Activated naive CD4-positive, alpha-beta T cell treated with anti-CD3 and anti-CD28 coated beads, Interleukin-2, amount 10 ng/mL, durations not matched to agents 7 days and 5 days (primary cell): Measurements from ENCODE around the gene SLC44A5.
"Not testable (repeated sequence)": the region's sequence is repeated elsewhere in the genome, so short reads cannot be mapped to it uniquely, and the experiment has no call there.

ENCODE experiments used
- CTCF ChIA-PET: fragments of 350-600 bp; sonication (Branson Sonifier 250); formaldehyde crosslinking; loops from one replicate; lab custom pipeline; 2021; ENCODE audit warnings: antibody characterized with exemption; lab: Charles Lee
- DNase-seq: peaks from one replicate; pipeline ENCODE4 v3.0.0-alpha.2; 2020
- H3K27ac Mint-ChIP-seq: one replicate; pipeline ENCODE4 v1.8.0; 2021; ENCODE audit warnings: mild to moderate bottlenecking, moderate library complexity, mixed read lengths
- H3K27me3 Mint-ChIP-seq: one replicate; pipeline ENCODE4 v1.8.0; 2021; ENCODE audit warnings: mild to moderate bottlenecking, mixed read lengths
- H3K36me3 Mint-ChIP-seq: one replicate; pipeline ENCODE4 v1.8.0; 2021; ENCODE audit warnings: mixed read lengths
- H3K4me1 Mint-ChIP-seq: one replicate; pipeline ENCODE4 v1.8.0; 2021; ENCODE audit warnings: mixed read lengths
- H3K4me3 Mint-ChIP-seq: one replicate; pipeline ENCODE4 v1.8.0; 2021; ENCODE audit warnings: mild to moderate bottlenecking, moderate library complexity, mixed read lengths
- H3K9me3 Mint-ChIP-seq: one replicate; pipeline ENCODE4 v1.8.0; 2021; ENCODE audit warnings: mixed read lengths

SLC44A5 gene

DNA sequence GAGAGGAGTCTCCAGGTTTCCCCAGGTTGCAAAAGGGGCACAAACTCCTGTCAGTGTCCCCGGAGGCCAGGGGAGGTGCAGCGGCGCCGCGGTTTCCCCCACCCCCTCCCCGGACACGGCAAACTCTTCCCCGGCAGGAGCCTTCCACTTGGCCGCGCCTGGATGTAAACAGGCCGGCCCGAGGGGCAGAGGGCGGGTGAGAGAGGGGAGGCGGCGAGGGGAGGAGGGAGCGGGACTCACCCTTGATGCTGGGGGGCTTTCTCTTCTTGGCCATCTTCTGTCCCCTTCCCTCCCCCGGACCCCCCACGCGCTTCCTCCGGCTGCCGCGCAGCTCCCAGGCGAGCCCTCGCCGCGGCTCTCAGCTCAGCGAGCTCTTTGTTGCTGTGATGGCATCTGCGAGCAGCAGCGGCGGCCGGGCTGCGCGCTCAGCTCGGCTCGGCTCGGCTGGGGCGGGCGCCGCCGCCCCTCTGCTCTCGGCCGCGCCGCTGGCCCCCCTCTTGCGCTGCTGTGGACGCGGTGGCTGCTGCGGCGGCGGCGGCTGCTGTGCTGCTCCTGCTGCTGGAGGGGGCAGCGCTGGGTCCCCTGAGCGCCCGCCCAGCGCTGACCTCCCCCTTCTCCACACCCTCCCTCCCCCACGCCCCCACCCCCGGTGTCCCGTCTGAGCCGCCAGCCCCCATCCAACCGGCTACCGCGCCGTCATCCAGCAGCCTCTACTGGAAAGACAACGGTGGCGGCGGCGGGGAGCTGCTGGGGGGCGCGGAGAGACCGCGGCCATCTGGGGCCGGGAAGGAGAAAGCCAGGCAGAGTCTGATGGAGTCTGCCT is 4.9 kb upstream of the SLC44A5 start:
- Mint-ChIP-seq H3K9me3 (no peaks in the 10 kb centered on the region), H3K4me1 (peaks cover 16% of the 10 kb centered on the region), H3K36me3 (no peaks in the 10 kb centered on the region), H3K27ac (no peak overlapping the region), H3K4me3 (peak overlapping the region; percentile 48), H3K27me3 (peaks cover 53% of the 10 kb centered on the region)
- DNase-seq: peak; percentile 34
- CTCF ChIA-PET: interaction anchor here (1.2 kb wide), 1 partner anchor 16 kb away, joined by 4 read pairs; no protein-coding TSS in a partner anchor

DNA sequence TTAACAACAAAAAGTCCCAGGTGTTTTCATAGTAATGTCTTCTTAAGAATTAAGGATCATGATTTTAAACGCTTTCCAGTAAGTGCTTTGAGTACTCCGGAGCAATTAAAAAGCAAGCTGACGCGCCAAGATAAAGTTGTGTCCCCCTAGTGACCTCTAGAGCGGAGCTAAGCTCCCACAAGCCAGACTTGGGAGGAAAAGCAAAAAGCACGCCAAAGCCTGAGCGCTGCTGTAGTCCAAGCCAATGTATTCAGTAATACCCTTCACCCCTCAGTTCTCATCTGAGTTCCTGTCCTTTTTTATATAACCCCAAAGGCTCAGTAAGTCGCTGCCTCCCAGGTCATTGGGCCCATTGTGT is 3.5 kb upstream of the SLC44A5 start:
- DNase-seq: no peak
- Mint-ChIP-seq H3K27ac (no peak overlapping the region), H3K27me3 (peaks cover 52% of the 10 kb centered on the region), H3K9me3 (no peaks in the 10 kb centered on the region), H3K4me1 (peaks cover 16% of the 10 kb centered on the region), H3K4me3 (peak overlapping the region; percentile 48), H3K36me3 (no peaks in the 10 kb centered on the region)
- CTCF ChIA-PET: interaction anchor here (0.6 to 1.6 kb wide), 3 partner anchors 9 to 348 kb away, joined by 3 to 6 read pairs (median 3); no protein-coding TSS in a partner anchor

DNA sequence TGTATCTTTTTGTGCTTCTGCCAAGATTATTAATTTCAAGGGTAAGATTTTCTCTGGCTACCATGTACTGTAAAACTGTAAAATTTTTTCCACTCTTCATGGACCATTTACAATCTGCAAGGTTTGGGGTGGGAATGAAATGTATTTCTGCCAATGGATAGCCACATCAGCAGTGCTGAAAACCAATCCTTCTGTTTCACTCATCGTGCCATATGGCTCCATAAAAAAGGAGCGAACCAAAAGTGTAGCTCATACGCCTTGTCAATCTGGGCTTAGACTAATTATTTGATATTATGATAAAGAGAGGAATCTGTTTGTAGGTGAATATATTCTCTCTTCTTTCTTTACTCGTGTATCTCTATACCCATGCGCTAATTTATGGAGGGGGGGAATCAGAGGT is 3.0 kb upstream of the SLC44A5 start:
- CTCF ChIA-PET: interaction anchor here (1.1 to 1.6 kb wide), 2 partner anchors 14 to 348 kb away, joined by 3 to 6 read pairs; no protein-coding TSS in a partner anchor

DNA sequence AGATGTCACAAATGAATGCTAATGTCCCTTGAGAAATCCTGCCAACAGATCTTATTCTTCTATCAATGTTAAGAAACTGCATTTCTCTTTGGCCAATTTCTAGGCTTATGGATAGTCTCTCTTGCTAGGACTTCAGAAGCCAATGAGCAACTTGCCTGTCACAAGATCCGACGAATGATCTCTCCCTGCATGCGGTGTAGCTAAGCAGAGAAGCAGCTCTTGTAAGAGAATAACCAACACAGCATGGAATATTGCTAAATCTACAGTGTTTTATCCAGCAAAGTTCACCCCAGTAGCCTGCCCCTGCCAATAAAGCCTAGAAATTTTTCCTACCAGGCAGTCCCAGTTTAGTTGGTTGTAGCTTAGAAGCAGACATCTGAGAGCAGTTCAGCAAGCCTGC is 2.1 kb upstream of the SLC44A5 start:
- Mint-ChIP-seq H3K36me3 (no peaks in the 10 kb centered on the region), H3K4me3 (no peak overlapping the region), H3K9me3 (no peaks in the 10 kb centered on the region), H3K27me3 (peaks cover 44% of the 10 kb centered on the region), H3K27ac (no peak overlapping the region), H3K4me1 (peaks cover 16% of the 10 kb centered on the region)
- CTCF ChIA-PET: interaction anchor here (1.1 kb wide), 1 partner anchor 15 kb away, joined by 3 read pairs; no protein-coding TSS in a partner anchor
- no peak for DNase-seq

More for the DNA sequence above, 3.0 kb upstream of the SLC44A5 start:
- Mint-ChIP-seq H3K9me3 (no peaks in the 10 kb centered on the region), H3K27me3 (peaks cover 48% of the 10 kb centered on the region), H3K4me3 (no peak overlapping the region), H3K4me1 (peaks cover 16% of the 10 kb centered on the region), H3K27ac (no peak overlapping the region), H3K36me3 (no peaks in the 10 kb centered on the region)
- no peak for DNase-seq

DNA sequence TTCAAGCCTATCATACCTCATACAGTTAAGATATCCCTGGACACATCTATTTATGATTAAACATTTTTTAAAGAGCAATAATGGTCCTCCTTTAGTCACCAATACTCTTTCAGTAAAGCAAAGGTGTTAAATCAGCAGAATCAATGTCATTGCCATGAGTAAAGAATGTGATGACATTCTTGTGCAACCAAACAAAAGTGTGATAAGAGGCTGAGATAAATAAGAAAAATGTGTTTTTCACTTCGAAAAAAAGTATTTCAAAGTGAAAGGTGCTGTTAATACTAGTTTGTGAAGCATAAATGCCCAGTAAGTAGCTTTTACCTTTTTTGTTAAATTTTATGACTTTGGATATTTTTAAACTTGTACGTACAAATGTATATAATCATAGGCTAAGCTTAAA is 8.4 kb downstream of the SLC44A5 start:
- Mint-ChIP-seq H3K36me3 (no peaks in the 10 kb centered on the region), H3K9me3 (no peaks in the 10 kb centered on the region)
- CTCF ChIA-PET: no interaction called here

DNA sequence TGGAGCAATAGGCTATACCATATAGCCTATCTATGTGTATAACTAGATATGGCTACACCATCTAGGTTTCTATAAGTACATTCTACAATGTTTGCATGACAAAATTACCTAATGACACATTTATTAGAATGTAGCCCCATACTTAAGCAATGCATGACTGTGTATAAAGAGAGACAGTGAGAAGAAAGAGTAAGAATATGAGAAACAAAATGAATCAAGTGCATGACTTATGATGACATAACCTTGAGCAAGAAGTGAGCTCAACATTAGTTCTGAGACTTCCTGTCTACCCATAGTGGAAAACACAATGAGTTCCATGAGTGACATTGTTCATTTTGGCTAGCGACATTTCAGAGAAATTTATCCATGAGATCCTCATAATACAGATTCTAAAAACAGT is 10.1 kb downstream of the SLC44A5 start:
- H3K9me3 Mint-ChIP-seq: no peaks in the 10 kb centered on the region
- CTCF ChIA-PET: no interaction called here
- no peaks in the 10 kb centered on the region for H3K27me3 Mint-ChIP-seq
- DNase-seq: no peak
- no peaks in the 10 kb centered on the region for H3K4me1 Mint-ChIP-seq
- H3K36me3 Mint-ChIP-seq: no peaks in the 10 kb centered on the region
- H3K27ac Mint-ChIP-seq: no peak overlapping the region
- H3K4me3 Mint-ChIP-seq: no peak overlapping the region

More for the DNA sequence above, 8.4 kb downstream of the SLC44A5 start:
- no peaks in the 10 kb centered on the region for H3K4me1 Mint-ChIP-seq
- no peak overlapping the region for H3K4me3 Mint-ChIP-seq
- peaks cover 6% of the 10 kb centered on the region for H3K27me3 Mint-ChIP-seq
- no peak for DNase-seq
- no peak overlapping the region for H3K27ac Mint-ChIP-seq

DNA sequence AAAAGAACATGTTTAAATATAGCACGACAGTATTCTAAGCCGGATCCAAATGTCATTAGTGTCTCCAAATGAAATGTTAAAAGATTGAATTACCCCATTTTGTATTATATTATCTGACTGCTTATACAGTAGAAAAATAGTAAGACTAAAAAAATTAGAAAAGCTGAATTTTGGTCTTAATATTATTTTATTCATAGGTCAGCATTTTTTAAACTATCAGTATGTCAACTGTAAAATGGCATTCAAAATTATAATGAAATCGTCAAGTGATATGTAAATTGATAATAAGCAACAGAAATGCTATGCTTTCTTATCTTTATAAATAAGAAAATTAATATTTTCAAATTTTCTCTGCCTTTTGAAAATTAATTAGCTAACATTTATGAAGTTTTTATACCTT is 16.6 kb downstream of the SLC44A5 start:
- DNase-seq: no peak
- Mint-ChIP-seq H3K36me3 (no peaks in the 10 kb centered on the region), H3K4me3 (no peak overlapping the region), H3K9me3 (no peaks in the 10 kb centered on the region), H3K4me1 (no peaks in the 10 kb centered on the region), H3K27me3 (no peaks in the 10 kb centered on the region), H3K27ac (no peak overlapping the region)
- CTCF ChIA-PET: no interaction called here

DNA sequence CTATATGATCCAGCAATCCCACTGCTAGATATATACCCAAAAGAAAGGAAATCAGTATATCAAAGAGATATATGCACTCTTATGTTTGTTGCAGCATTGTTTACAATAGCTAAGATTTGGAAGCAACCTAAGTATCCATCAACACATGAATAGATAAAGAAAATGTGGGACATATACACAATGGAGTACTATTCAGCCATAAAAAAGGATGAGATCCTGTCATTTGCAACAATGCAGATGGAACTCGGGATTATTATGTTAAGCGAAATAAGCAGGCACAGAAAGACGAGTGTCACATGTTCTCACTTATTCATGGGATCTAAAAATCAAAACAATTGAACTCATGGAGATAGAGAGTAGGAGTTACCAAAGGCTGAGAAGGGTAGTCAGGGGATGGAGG is 17.5 kb downstream of the SLC44A5 start:
- H3K36me3 Mint-ChIP-seq, CTCF ChIA-PET, H3K4me3 Mint-ChIP-seq, H3K27me3 Mint-ChIP-seq, H3K27ac Mint-ChIP-seq, H3K4me1 Mint-ChIP-seq, DNase-seq, H3K9me3 Mint-ChIP-seq: not testable (repeated sequence)

DNA sequence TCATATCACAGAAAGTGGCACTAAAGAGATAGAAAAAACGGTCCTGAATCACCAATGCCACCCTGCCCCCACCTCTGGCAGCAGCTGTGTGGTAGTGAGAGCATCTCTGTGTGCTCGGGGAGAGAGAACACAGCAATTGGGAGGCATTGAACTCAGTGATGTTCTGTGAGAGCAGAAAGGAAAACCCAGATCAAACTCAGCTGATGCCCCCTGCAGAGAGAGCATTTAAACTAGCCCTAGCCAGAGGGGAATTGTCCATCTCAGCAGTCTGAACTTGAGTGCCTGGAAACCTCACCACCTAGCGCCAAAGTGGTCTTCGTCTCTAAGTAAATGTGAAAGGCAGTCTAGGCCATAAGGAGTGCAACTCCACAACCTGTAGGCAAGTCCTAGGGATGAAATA is 21.3 kb downstream of the SLC44A5 start:
- H3K9me3 Mint-ChIP-seq: no peaks in the 10 kb centered on the region
- no peaks in the 10 kb centered on the region for H3K27me3 Mint-ChIP-seq
- no peaks in the 10 kb centered on the region for H3K4me1 Mint-ChIP-seq
- H3K4me3 Mint-ChIP-seq: no peak overlapping the region
- CTCF ChIA-PET: no interaction called here
- H3K36me3 Mint-ChIP-seq: no peaks in the 10 kb centered on the region
- DNase-seq: no peak
- no peak overlapping the region for H3K27ac Mint-ChIP-seq

DNA sequence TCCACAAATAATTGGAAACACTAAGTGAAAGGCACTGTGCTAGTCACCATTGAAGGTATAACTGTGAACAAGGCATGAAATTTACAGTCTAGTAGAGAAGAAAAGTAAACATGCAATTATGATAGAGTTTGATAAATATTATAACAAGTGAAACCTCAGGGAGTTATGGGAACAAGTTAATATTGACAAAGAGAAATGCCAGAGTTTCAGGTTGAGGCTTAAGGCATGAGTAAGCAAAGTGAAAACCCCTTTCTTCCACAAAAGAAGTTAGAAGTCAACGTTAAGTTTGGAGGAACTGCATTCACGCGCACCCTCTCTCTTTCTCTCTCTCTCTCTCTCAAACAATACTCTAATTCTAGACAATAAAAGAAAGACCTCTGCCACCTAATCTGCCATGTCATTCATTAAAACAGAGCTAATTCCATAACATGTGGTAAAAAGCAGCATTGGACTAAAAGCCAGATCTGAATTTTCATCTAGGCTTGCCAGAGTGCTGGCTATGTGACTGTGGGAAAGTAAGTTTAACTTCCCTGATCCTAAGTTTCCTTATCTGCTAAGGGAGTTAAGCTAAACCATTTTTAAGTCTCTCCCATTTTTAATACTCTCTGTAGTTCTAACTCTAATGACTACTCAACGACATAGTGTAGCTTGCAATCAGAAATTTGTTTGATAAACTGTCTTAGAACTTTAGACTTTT is 22.0 kb downstream of the SLC44A5 start:
- H3K27me3 Mint-ChIP-seq: no peaks in the 10 kb centered on the region
- H3K36me3 Mint-ChIP-seq: no peaks in the 10 kb centered on the region
- no peaks in the 10 kb centered on the region for H3K4me1 Mint-ChIP-seq
- H3K4me3 Mint-ChIP-seq: no peak overlapping the region
- CTCF ChIA-PET: no interaction called here
- no peaks in the 10 kb centered on the region for H3K9me3 Mint-ChIP-seq
- H3K27ac Mint-ChIP-seq: no peak overlapping the region
- DNase-seq: no peak

DNA sequence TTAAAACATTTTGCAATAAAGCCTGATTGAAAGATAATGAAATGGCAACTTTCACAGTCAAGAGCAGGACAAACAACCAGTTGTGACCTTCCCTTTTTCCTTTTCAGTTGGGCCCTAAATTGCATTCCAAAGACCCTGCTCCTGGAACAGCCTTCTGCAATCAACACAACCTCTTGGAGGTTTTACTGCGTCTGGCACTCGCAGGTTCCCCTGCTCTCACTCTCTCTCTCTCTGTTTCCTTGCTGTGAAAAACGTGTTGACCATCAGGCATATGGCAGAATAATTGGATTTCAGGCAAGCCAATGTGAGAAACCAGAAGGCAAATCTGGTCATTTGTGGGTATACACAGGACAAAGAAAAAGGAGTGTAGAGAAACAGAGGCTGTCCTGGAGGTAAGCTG is 23.2 kb downstream of the SLC44A5 start:
- CTCF ChIA-PET: no interaction called here
- H3K4me1 Mint-ChIP-seq: no peaks in the 10 kb centered on the region
- H3K36me3 Mint-ChIP-seq: no peaks in the 10 kb centered on the region
- no peaks in the 10 kb centered on the region for H3K27me3 Mint-ChIP-seq
- DNase-seq: no peak
- no peak overlapping the region for H3K27ac Mint-ChIP-seq
- H3K9me3 Mint-ChIP-seq: no peaks in the 10 kb centered on the region
- no peak overlapping the region for H3K4me3 Mint-ChIP-seq

DNA sequence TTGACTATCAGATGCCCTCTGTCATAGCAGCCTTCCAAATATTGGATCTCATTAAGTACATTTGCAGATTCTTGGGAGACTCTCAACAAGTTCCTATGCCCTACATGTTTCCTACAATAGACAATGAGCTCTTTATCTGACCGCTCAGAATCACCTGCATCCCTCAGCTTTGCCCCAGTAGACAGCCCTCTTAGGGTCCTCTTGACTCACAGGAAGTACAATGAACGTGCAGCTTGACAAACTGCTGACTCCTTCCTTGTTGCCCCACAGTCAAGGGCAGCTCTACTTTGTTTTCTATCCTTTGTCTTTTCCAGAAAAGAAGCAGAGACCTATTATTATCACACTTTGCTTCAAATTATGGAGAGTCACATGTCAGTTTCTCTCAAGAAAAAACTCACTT is 27.6 kb downstream of the SLC44A5 start:
- no peak overlapping the region for H3K27ac Mint-ChIP-seq
- H3K9me3 Mint-ChIP-seq: no peaks in the 10 kb centered on the region
- H3K4me1 Mint-ChIP-seq: no peaks in the 10 kb centered on the region
- no peaks in the 10 kb centered on the region for H3K36me3 Mint-ChIP-seq
- no peak overlapping the region for H3K4me3 Mint-ChIP-seq
- DNase-seq: no peak
- H3K27me3 Mint-ChIP-seq: no peaks in the 10 kb centered on the region
- CTCF ChIA-PET: interaction anchor here (0.5 kb wide), 1 partner anchor 12 kb away, joined by 3 read pairs; no protein-coding TSS in a partner anchor

DNA sequence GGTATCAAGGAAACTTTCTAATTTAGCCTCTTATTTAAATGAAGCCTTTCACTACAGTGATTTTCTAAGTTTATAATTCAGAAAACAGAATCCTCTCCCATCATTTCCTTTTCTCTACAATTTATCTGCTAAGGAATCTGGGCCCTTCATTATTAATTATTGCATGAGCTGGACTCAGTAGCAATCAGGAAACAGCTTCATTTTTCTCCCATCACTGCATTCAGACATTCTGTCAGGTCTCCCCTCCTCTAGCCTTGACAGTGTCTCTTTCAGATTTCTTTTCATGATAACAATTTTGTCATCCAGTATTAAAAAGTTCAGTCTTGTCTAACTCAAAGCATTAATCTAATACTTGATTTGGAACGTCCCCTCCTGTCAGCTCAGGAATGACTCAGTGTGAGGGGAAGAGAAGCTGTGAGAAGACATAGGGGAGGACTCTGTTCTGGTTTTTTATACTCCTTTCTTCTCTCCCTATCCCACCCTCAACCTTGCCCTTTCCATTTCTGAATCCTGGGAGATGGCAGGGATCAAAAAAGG is 28.1 kb downstream of the SLC44A5 start:
- no peak overlapping the region for H3K4me3 Mint-ChIP-seq
- no peak for DNase-seq
- no peaks in the 10 kb centered on the region for H3K27me3 Mint-ChIP-seq
- no peaks in the 10 kb centered on the region for H3K36me3 Mint-ChIP-seq
- no peaks in the 10 kb centered on the region for H3K9me3 Mint-ChIP-seq
- CTCF ChIA-PET: interaction anchor here (0.5 kb wide), 1 partner anchor 11 kb away, joined by 3 read pairs; no protein-coding TSS in a partner anchor
- H3K4me1 Mint-ChIP-seq: no peaks in the 10 kb centered on the region
- no peak overlapping the region for H3K27ac Mint-ChIP-seq

DNA sequence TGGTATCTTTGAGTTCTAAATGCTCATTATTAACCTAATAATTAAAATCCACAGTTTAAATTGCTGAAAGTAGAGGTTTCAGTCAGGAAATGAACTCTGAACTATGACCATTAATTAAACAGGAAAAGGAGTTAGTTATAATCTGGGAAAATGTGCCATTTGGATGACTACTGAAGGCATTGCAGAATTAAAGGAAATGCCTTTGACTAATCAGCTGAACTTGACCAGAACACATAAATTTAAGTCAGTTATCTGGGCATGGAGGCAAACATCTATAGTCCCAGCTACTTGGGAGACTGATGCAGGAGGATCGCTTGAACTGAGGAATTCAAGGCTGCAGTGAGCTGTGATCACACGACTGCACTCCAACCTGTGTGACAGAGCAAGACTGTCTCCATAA is 31.9 kb downstream of the SLC44A5 start:
- DNase-seq: no peak
- Mint-ChIP-seq H3K4me1 (no peaks in the 10 kb centered on the region), H3K36me3 (no peaks in the 10 kb centered on the region), H3K27me3 (no peaks in the 10 kb centered on the region), H3K9me3 (no peaks in the 10 kb centered on the region), H3K4me3 (no peak overlapping the region), H3K27ac (no peak overlapping the region)
- CTCF ChIA-PET: no interaction called here
